Sigmoid colon (tissue), 4 donors: ENCODE data around the gene GALM.

Experiments used
- POLR2A ChIP-seq, 2 donors: fragments of 450-650 bp; IDR thresholded peaks; one replicate each; pipeline ENCODE4 v1.6.1; 2016; ENCODE audit warnings: antibody characterized with exemption in 2 of 2, mild to moderate bottlenecking in 2 of 2, moderate library complexity in 2 of 2
- POLR2AphosphoS5 ChIP-seq, 4 donors: sonication (generic); formaldehyde crosslinking; IDR thresholded peaks; one replicate each; pipeline ENCODE4 v1.6.1; 2017; ENCODE audit warnings: antibody characterized with exemption in 4 of 4
- TF ChIP-seq, protein P1 (sequence below), 4 experiments: fragments of 450-650 bp in 3 of 4; fragments of 200-600 bp in 1 of 4; IDR thresholded peaks; one replicate each; pipeline ENCODE4 v1.5.1; 2016 to 2019; ENCODE audit warnings: antibody characterized with exemption in 4 of 4, mild to moderate bottlenecking in 3 of 4, moderate library complexity in 2 of 4

GRCh38 chr2:38653715-38654527 is 12.0 kb upstream of the GALM start:
- TF ChIP-seq, protein P1, sequence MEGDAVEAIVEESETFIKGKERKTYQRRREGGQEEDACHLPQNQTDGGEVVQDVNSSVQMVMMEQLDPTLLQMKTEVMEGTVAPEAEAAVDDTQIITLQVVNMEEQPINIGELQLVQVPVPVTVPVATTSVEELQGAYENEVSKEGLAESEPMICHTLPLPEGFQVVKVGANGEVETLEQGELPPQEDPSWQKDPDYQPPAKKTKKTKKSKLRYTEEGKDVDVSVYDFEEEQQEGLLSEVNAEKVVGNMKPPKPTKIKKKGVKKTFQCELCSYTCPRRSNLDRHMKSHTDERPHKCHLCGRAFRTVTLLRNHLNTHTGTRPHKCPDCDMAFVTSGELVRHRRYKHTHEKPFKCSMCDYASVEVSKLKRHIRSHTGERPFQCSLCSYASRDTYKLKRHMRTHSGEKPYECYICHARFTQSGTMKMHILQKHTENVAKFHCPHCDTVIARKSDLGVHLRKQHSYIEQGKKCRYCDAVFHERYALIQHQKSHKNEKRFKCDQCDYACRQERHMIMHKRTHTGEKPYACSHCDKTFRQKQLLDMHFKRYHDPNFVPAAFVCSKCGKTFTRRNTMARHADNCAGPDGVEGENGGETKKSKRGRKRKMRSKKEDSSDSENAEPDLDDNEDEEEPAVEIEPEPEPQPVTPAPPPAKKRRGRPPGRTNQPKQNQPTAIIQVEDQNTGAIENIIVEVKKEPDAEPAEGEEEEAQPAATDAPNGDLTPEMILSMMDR (IDR thresholded peaks at IDR 0.05), result no peak
- TF ChIP-seq POLR2AphosphoS5 (IDR thresholded peaks at IDR 0.05) (no peak), POLR2A (IDR thresholded peaks at IDR 0.05) (no peak)
